Erythroblast (primary cell): ENCODE measurements around the gene CAMK1D.

Experiments
- GATA1 ChIP-seq: IDR thresholded peaks from 2 replicates; pipeline ENCODE4 v1.6.1; 2011; ENCODE audit warnings: low read depth, mild to moderate bottlenecking, control low read depth, low read length, moderate library complexity
- POLR2A ChIP-seq: IDR thresholded peaks from 2 replicates; pipeline ENCODE4 v1.6.1; 2011; ENCODE audit warnings: mild to moderate bottlenecking, low read length

- TF ChIP-seq POLR2A = no peak
- no peak for TF ChIP-seq GATA1
These were observed 358.3 kb downstream of the CAMK1D start for GRCh38 chr10:12707461-12708185.
